Measurements from ENCODE around the gene TANGO6.

TANGO6 gene

GRCh38 chr16:69115837-69116236 lies 272.5 kb downstream of the TANGO6 start:
- H3K27me3 Mint-ChIP-seq (ENCODE audit: low read depth, poor library complexity) = no peaks in the 10 kb centered on the region
- H3K9me3 Mint-ChIP-seq = no peaks in the 10 kb centered on the region
- no peak for DNase-seq
- no peak overlapping the region for H3K27ac Mint-ChIP-seq
- no peak overlapping the region for H3K4me3 Mint-ChIP-seq
- no peak for TF ChIP-seq CTCF (IDR thresholded peaks at IDR 0.05)
- H3K36me3 Mint-ChIP-seq (ENCODE audit: low read depth) = peaks cover 43% of the 10 kb centered on the region
- H3K4me1 Mint-ChIP-seq = peaks cover 10% of the 10 kb centered on the region

- Mint-ChIP-seq H3K4me3 (no peak overlapping the region), H3K4me1 (peaks cover 10% of the 10 kb centered on the region), H3K27me3 (ENCODE audit: low read depth, poor library complexity) (no peaks in the 10 kb centered on the region), H3K27ac (no peak overlapping the region), H3K9me3 (no peaks in the 10 kb centered on the region), H3K36me3 (ENCODE audit: low read depth) (peaks cover 48% of the 10 kb centered on the region)
- no peak for TF ChIP-seq CTCF (IDR thresholded peaks at IDR 0.05)
- no peak for DNase-seq
These were observed 273.0 kb downstream of the TANGO6 start for GRCh38 chr16:69116256-69116875.

GRCh38 chr16:69116906-69117305 lies 273.6 kb downstream of the TANGO6 start:
- Mint-ChIP-seq H3K4me3 (no peak overlapping the region), H3K36me3 (ENCODE audit: low read depth) (peaks cover 51% of the 10 kb centered on the region), H3K4me1 (peaks cover 10% of the 10 kb centered on the region), H3K27me3 (ENCODE audit: low read depth, poor library complexity) (no peaks in the 10 kb centered on the region), H3K9me3 (no peaks in the 10 kb centered on the region), H3K27ac (no peak overlapping the region)
- TF ChIP-seq CTCF (IDR thresholded peaks at IDR 0.05) = no peak
- no peak for DNase-seq

- DNase-seq = no peak
These were observed 275.1 kb downstream of the TANGO6 start for GRCh38 chr16:69118468-69118867.

GRCh38 chr16:69118994-69119393 lies 275.7 kb downstream of the TANGO6 start:
- H3K4me1 Mint-ChIP-seq = no peaks in the 10 kb centered on the region
- no peaks in the 10 kb centered on the region for H3K27me3 Mint-ChIP-seq (ENCODE audit: low read depth, poor library complexity)
- no peak for DNase-seq
- no peaks in the 10 kb centered on the region for H3K9me3 Mint-ChIP-seq
- H3K36me3 Mint-ChIP-seq (ENCODE audit: low read depth) = peaks cover 57% of the 10 kb centered on the region
- no peak overlapping the region for H3K4me3 Mint-ChIP-seq
- no peak overlapping the region for H3K27ac Mint-ChIP-seq
- TF ChIP-seq CTCF (IDR thresholded peaks at IDR 0.05) = no peak

More at GRCh38 chr16:69118468-69118867, 275.1 kb downstream of the TANGO6 start:
- Mint-ChIP-seq H3K27ac (peak overlapping the region; percentile 72), H3K36me3 (ENCODE audit: low read depth) (peaks cover 54% of the 10 kb centered on the region), H3K4me3 (no peak overlapping the region), H3K4me1 (peaks cover 4% of the 10 kb centered on the region), H3K9me3 (no peaks in the 10 kb centered on the region), H3K27me3 (ENCODE audit: low read depth, poor library complexity) (no peaks in the 10 kb centered on the region)
- TF ChIP-seq CTCF (IDR thresholded peaks at IDR 0.05) = no peak

- Mint-ChIP-seq H3K36me3 (ENCODE audit: low read depth) (peaks cover 59% of the 10 kb centered on the region), H3K27me3 (ENCODE audit: low read depth, poor library complexity) (no peaks in the 10 kb centered on the region), H3K4me1 (no peaks in the 10 kb centered on the region), H3K4me3 (no peak overlapping the region), H3K9me3 (no peaks in the 10 kb centered on the region), H3K27ac (no peak overlapping the region)
- no peak for TF ChIP-seq CTCF (IDR thresholded peaks at IDR 0.05)
- DNase-seq = no peak
These were observed 276.2 kb downstream of the TANGO6 start for GRCh38 chr16:69119536-69119935.
